Right forelimb (tissue), 1 donor: ENCODE results near the gene UNC93B1.

Source experiments
- DNase-seq: peaks from one replicate; pipeline ENCODE4 v3.0.0-alpha.2; 2018

The UNC93B1 gene

DNA sequence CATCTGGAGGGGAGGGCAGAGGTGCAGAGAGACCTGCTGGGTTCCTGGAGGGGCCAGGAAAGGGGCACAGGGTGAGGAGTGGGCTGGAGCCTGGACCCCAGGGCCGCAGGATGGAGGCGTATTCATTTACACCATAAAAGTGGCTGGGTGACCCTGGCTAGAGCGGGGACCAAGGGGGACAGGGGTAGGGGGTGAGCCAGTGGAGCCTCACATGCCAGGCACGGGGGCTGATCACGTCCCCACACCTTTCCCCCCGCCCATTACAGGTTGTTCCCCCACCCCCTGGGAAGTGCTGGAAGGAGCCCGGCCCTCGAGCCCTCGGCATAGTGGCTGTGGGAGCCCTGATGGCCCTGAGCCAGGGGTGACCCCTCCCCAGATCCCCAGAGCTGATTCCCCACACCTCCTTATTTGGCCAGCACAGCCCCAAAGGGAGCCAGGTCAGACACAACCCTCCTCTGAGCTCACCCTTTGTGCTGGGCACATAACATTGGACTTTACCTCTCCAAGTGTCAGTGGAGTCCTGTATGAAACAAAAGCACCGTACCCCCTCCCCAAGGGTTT lies 35.7 kb upstream of the UNC93B1 start:
- no peak for DNase-seq

DNA sequence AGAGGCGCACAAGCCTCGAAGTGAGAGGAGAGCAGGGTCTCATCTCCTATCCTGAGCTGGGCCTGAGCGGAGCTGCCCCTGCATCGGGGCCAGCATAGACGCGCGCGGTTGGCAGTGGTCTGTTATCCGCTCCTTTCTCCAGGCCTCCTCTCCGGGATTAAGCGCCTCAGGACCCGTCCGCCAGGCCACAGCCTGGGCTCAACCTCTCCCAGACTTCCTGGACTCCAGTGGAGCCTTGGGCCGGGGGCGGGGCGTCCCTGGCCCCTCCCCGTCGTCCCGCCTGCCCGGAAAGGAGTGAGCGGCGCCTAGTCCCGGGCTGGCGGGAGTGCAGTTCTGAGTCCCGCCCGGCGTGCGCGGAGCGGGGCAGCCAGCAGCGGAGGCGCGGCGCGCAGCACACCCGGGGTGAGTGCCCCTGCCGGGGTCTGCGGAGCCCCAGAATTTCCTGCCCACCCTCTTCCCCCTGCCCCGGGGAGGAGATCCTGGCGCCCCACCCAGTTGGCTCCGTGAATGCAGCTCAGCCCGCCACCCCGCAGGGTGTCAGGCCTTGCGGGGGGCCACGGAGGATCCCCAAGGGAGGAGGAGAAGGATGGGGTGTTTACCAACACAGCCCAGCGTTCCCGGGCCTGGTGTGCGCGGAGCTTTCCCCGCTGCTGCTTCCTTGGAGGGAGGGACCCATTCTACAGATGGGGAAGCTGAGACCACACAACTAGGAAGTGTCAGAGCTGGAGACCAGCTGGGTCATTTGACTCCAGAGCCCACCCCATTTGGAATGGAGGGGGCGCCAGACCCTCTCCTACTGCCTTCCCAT lies 35.0 kb upstream of the UNC93B1 start, which contains the start of gene TCIRG1:
TCIRG1 (plus strand) TSS at position 308 of the 808 bp plus-strand sequence. CDS start 2,247 bp downstream, outside the sequence.
- peak; percentile 86 for DNase-seq

GRCh38 chr11:68038226-68038717 lies 34.4 kb upstream of the UNC93B1 start:
- no peak for DNase-seq

GRCh38 chr11:68037411-68038225 lies 33.7 kb upstream of the UNC93B1 start:
- no peak for DNase-seq

- DNase-seq = no peak
These were observed 32.9 kb upstream of the UNC93B1 start for GRCh38 chr11:68036717-68037239.

DNA sequence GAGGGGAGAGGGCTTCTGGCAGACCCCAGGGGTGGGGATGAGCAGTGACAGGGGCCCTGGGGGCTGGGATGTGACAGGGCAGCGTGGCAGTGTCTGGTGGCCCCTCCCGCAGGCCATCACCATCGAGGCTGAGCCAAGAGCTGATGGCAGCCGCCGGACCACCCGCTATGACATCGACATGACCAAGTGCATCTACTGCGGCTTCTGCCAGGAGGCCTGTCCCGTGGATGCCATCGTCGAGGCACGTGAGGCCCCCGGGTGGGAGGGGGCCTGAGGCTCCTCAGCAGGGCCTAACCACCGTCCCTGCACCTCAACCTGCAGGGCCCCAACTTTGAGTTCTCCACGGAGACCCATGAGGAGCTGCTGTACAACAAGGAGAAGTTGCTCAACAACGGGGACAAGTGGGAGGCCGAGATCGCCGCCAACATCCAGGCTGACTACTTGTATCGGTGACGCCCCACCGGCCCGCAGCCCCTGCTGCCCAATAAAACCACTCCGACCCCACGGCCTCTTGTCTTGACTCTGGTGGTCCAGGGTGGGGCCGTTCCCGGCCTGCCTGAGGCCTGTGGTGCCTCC lies 32.3 kb upstream of the UNC93B1 start:
- DNase-seq = no peak

DNA sequence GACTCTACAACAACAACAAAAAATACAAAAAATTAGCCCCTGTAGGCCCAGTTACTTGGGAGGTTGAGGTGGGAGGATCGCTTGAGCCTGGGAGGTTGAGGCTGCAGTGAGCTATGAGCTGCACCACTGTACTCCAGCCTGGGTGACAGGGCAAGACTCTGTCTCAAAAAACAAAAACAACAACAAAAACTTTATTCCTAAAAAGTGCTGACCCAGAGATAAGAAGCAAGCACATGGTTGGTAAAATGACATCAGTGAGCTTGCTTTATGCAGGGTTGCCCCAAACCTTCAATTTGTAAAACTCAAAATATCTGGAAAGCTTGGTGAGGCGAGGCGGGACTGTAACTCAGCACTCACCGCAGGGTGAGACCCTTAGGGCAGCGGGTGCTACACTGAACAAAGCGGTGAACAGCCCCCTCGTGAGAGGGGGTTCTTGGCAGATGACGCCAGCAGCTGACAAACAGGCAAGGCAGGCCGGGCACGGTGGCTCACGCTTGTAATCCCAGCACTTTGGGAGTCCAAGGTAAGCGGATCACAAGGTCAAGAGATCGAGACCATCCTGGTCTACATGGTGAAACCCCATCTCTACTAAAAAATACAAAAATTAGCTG lies 31.5 kb upstream of the UNC93B1 start:
- no peak for DNase-seq

- DNase-seq = no peak
These were observed 29.8 kb upstream of the UNC93B1 start for GRCh38 chr11:68033708-68034045.

- no peak for DNase-seq
These were observed 29.3 kb upstream of the UNC93B1 start for GRCh38 chr11:68032997-68033707.

DNA sequence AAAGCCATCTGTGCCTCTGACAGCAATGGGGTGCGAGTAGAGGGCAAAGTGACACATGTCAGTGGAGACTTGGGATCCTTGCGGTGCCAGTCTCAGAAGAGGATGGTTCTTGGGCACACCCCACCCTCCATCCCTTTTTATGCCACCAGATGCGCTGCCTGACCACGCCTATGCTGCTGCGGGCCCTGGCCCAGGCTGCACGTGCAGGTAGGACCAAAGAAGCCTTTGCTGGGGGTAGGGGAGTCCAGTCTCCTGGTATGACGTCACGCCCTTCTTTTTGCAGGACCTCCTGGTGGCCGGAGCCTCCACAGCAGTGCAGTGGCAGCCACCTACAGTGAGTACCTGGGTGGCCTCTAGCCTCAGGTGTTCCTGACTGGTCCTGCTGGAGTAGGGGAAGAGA lies 28.1 kb upstream of the UNC93B1 start:
- no peak for DNase-seq

GRCh38 chr11:68031144-68031464 lies 27.2 kb upstream of the UNC93B1 start:
- no peak for DNase-seq

DNA sequence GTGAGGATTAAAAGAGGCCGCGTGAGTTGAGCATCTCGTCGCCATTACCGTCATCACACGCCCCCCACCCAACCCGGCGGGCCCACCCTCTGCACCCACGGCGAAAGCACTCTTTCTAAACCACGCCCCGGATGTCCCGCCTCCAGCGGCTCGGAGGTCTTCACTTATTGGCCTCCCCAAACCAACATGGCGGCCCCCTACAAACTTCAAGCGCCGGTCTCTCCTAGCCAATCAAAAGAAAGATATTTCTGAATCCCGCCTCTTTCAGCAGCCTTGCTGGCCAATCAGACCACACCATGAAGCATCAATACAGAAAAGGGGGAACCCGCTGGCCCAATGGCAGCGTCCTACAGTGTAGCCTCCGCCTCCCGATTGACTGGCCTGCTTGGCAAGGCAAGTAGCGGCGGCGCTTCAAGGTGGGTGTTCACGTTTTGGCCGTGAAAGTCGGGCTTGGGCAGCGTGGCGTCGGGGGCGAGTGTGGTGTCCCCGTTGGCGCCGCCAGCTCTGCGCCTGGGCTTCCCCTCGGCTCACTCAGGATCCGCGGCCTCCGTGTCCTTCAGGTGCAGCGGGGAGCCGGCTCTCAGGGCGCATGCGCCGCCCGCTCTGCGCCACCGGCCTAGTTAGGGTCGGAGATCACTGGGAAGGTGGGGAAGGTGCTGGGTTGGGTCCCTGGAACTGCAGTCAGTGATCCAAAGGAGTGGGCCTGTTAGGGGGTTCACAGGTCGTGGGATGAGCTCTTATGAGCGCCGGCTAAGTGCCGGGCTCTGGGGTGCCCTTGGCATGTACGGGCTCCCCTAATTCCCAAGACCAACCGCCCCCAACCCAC lies 26.6 kb upstream of the UNC93B1 start, which contains the start of gene NDUFS8:
NDUFS8 (plus strand) TSS at position 364 of the 826 bp plus-strand sequence. CDS start 1,471 bp downstream, outside the sequence.
- peak; percentile 97 for DNase-seq

GRCh38 chr11:68028802-68029545 lies 25.1 kb upstream of the UNC93B1 start:
- DNase-seq = no peak

DNA sequence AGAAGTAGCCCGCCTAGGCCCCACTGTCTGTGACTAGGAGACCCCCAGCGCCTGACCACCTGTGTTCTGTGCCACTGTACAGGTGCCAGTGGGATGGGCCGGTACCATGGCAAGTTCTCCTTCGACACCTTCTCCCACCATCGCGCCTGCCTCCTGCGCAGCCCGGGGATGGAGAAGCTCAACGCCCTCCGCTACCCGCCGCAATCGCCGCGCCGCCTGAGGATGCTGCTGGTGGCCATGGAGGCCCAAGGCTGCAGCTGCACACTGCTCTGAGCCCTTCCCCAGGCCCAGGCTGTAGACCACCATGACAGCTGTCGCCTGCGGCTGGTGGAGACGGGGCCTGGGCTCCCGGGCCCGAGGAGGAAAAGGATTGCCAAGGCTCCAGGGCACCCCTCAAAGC lies 23.8 kb upstream of the UNC93B1 start:
- no peak for DNase-seq

- no peak for DNase-seq
These were observed 22.7 kb upstream of the UNC93B1 start for GRCh38 chr11:68026391-68027105.

GRCh38 chr11:68025047-68025446 lies 21.1 kb upstream of the UNC93B1 start:
- no peak for DNase-seq

GRCh38 chr11:68024508-68024907 lies 20.6 kb upstream of the UNC93B1 start:
- no peak for DNase-seq

DNA sequence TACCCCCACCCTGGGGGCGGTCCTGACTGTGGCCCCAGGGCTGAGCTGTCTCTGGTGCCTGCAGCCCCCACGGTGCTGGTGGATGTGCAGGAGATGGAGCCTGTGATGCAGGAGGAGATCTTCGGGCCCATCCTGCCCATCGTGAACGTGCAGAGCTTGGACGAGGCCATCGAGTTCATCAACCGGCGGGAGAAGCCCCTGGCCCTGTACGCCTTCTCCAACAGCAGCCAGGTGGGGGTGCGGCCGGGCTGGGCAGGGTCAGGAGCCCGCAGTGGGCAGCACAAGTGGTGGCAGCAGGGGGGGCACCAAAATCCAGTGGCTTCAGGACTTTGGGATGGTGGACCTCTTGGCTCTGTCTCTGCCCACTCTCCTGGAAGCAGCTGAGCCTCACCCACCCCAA lies 18.6 kb upstream of the UNC93B1 start:
- no peak for DNase-seq

DNA sequence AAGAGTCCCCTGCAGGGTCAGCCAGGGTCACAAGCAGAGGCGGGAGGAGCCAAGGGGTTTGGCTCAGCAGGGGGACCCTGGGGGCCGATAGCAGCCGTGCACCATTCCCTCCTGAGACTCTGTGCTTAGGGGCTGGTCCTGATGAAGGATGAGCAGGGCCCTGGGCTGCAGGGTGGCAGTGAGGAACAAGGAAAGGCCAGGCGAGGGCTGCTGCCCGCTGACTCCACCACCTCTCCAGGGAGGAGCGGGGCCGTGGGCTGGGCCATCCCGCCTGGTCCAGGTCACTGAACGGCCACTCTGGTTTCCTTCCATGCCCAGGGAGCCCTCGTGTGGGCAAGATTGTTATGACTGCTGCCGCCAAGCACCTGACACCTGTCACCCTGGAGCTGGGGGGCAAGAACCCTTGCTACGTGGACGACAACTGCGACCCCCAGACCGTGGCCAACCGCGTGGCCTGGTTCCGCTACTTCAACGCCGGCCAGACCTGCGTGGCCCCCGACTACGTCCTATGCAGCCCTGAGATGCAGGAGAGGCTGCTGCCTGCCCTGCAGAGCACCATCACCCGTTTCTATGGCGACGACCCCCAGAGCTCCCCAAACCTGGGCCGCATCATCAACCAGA lies 17.4 kb upstream of the UNC93B1 start:
- no peak for DNase-seq
